Measurements from ENCODE around the gene MRTFA.

MRTFA gene

GRCh38 chr22:40441761-40442390, 194.6 kb downstream of the MRTFA start:
- no peak overlapping the region for H3K9ac ChIP-seq (ENCODE audit: low read depth, low read length)
- H3K4me3 ChIP-seq (ENCODE audit: low read length) = no peak overlapping the region
- no peaks in the 10 kb centered on the region for H3K27me3 ChIP-seq (ENCODE audit: insufficient read depth, low read length)
- no peaks in the 10 kb centered on the region for H3K36me3 ChIP-seq (ENCODE audit: insufficient read depth, low read depth, low read length)
- H3K4me1 ChIP-seq (ENCODE audit: insufficient read depth, low read length) = no peaks in the 10 kb centered on the region
- H3K9me3 ChIP-seq (ENCODE audit: insufficient read depth, low read depth, low read length) = no peaks in the 10 kb centered on the region
- H3K27ac ChIP-seq (ENCODE audit: low read length) = no peak overlapping the region

- H3K27ac ChIP-seq (ENCODE audit: low read length) = no peak overlapping the region
- H3K36me3 ChIP-seq (ENCODE audit: insufficient read depth, low read depth, low read length) = peaks cover 14% of the 10 kb centered on the region; the same call in 1 of the 2 replicates
- no peaks in the 10 kb centered on the region for H3K4me1 ChIP-seq (ENCODE audit: insufficient read depth, low read length)
- H3K9ac ChIP-seq (ENCODE audit: low read depth, low read length) = no peak overlapping the region
- no peak overlapping the region for H3K4me3 ChIP-seq (ENCODE audit: low read length)
- H3K9me3 ChIP-seq (ENCODE audit: insufficient read depth, low read depth, low read length) = no peaks in the 10 kb centered on the region
- H3K27me3 ChIP-seq (ENCODE audit: insufficient read depth, low read length) = no peaks in the 10 kb centered on the region
Measured at GRCh38 chr22:40436505-40437431, 199.8 kb downstream of the MRTFA start.

GRCh38 chr22:40434745-40435144, 201.8 kb downstream of the MRTFA start:
- no peaks in the 10 kb centered on the region for H3K9me3 ChIP-seq (ENCODE audit: insufficient read depth, low read depth, low read length)
- H3K27me3 ChIP-seq (ENCODE audit: insufficient read depth, low read length) = no peaks in the 10 kb centered on the region
- no peak overlapping the region for H3K27ac ChIP-seq (ENCODE audit: low read length)
- H3K4me1 ChIP-seq (ENCODE audit: insufficient read depth, low read length) = no peaks in the 10 kb centered on the region
- H3K36me3 ChIP-seq (ENCODE audit: insufficient read depth, low read depth, low read length) = peaks cover 24% of the 10 kb centered on the region
- no peak overlapping the region for H3K9ac ChIP-seq (ENCODE audit: low read depth, low read length)
- no peak overlapping the region for H3K4me3 ChIP-seq (ENCODE audit: low read length)

GRCh38 chr22:40434106-40434505, 202.4 kb downstream of the MRTFA start:
- Histone ChIP-seq H3K4me3 (ENCODE audit: low read length) (no peak overlapping the region), H3K27ac (ENCODE audit: low read length) (no peak overlapping the region), H3K36me3 (ENCODE audit: insufficient read depth, low read depth, low read length) (peaks cover 30% of the 10 kb centered on the region), H3K4me1 (ENCODE audit: insufficient read depth, low read length) (no peaks in the 10 kb centered on the region), H3K27me3 (ENCODE audit: insufficient read depth, low read length) (no peaks in the 10 kb centered on the region), H3K9me3 (ENCODE audit: insufficient read depth, low read depth, low read length) (no peaks in the 10 kb centered on the region), H3K9ac (ENCODE audit: low read depth, low read length) (no peak overlapping the region)

- no peaks in the 10 kb centered on the region for H3K4me1 ChIP-seq (ENCODE audit: insufficient read depth, low read length)
- H3K4me3 ChIP-seq (ENCODE audit: low read length) = no peak overlapping the region
Measured at GRCh38 chr22:40433416-40434090, 203.0 kb downstream of the MRTFA start.

GRCh38 chr22:40432625-40433024, 203.9 kb downstream of the MRTFA start:
- H3K27ac ChIP-seq (ENCODE audit: low read length) = no peak overlapping the region
- H3K36me3 ChIP-seq (ENCODE audit: insufficient read depth, low read depth, low read length) = peaks cover 44% of the 10 kb centered on the region
- H3K9me3 ChIP-seq (ENCODE audit: insufficient read depth, low read depth, low read length) = no peaks in the 10 kb centered on the region
- no peak overlapping the region for H3K4me3 ChIP-seq (ENCODE audit: low read length)
- H3K4me1 ChIP-seq (ENCODE audit: insufficient read depth, low read length) = no peaks in the 10 kb centered on the region
- no peaks in the 10 kb centered on the region for H3K27me3 ChIP-seq (ENCODE audit: insufficient read depth, low read length)
- H3K9ac ChIP-seq (ENCODE audit: low read depth, low read length) = no peak overlapping the region

More at GRCh38 chr22:40433416-40434090, 203.0 kb downstream of the MRTFA start:
- H3K27ac ChIP-seq (ENCODE audit: low read length) = no peak overlapping the region
- no peak overlapping the region for H3K9ac ChIP-seq (ENCODE audit: low read depth, low read length)
- peaks cover 36% of the 10 kb centered on the region for H3K36me3 ChIP-seq (ENCODE audit: insufficient read depth, low read depth, low read length)
- no peaks in the 10 kb centered on the region for H3K9me3 ChIP-seq (ENCODE audit: insufficient read depth, low read depth, low read length)
- no peaks in the 10 kb centered on the region for H3K27me3 ChIP-seq (ENCODE audit: insufficient read depth, low read length)

- no peak overlapping the region for H3K27ac ChIP-seq (ENCODE audit: low read length)
- peaks cover 44% of the 10 kb centered on the region for H3K36me3 ChIP-seq (ENCODE audit: insufficient read depth, low read depth, low read length)
- H3K9me3 ChIP-seq (ENCODE audit: insufficient read depth, low read depth, low read length) = no peaks in the 10 kb centered on the region
- H3K4me1 ChIP-seq (ENCODE audit: insufficient read depth, low read length) = no peaks in the 10 kb centered on the region
- no peak overlapping the region for H3K4me3 ChIP-seq (ENCODE audit: low read length)
- H3K27me3 ChIP-seq (ENCODE audit: insufficient read depth, low read length) = no peaks in the 10 kb centered on the region
- no peak overlapping the region for H3K9ac ChIP-seq (ENCODE audit: low read depth, low read length)
Measured at GRCh38 chr22:40432157-40432556, 204.4 kb downstream of the MRTFA start.

- Histone ChIP-seq H3K27ac (ENCODE audit: low read length) (no peak overlapping the region), H3K9ac (ENCODE audit: low read depth, low read length) (no peak overlapping the region), H3K27me3 (ENCODE audit: insufficient read depth, low read length) (no peaks in the 10 kb centered on the region), H3K9me3 (ENCODE audit: insufficient read depth, low read depth, low read length) (no peaks in the 10 kb centered on the region), H3K4me3 (ENCODE audit: low read length) (no peak overlapping the region), H3K4me1 (ENCODE audit: insufficient read depth, low read length) (no peaks in the 10 kb centered on the region), H3K36me3 (ENCODE audit: insufficient read depth, low read depth, low read length) (peaks cover 51% of the 10 kb centered on the region)
Measured at GRCh38 chr22:40430991-40431390, 205.5 kb downstream of the MRTFA start.

GRCh38 chr22:40429481-40429880, 207.0 kb downstream of the MRTFA start:
- no peak overlapping the region for H3K27ac ChIP-seq (ENCODE audit: low read length)
- H3K4me1 ChIP-seq (ENCODE audit: insufficient read depth, low read length) = no peaks in the 10 kb centered on the region
- H3K27me3 ChIP-seq (ENCODE audit: insufficient read depth, low read length) = no peaks in the 10 kb centered on the region
- no peak overlapping the region for H3K9ac ChIP-seq (ENCODE audit: low read depth, low read length)
- no peak overlapping the region for H3K4me3 ChIP-seq (ENCODE audit: low read length)
- H3K36me3 ChIP-seq (ENCODE audit: insufficient read depth, low read depth, low read length) = peaks cover 56% of the 10 kb centered on the region
- no peaks in the 10 kb centered on the region for H3K9me3 ChIP-seq (ENCODE audit: insufficient read depth, low read depth, low read length)

GRCh38 chr22:40428796-40429195, 207.7 kb downstream of the MRTFA start:
- H3K27me3 ChIP-seq (ENCODE audit: insufficient read depth, low read length) = no peaks in the 10 kb centered on the region
- H3K9ac ChIP-seq (ENCODE audit: low read depth, low read length) = no peak overlapping the region
- H3K4me1 ChIP-seq (ENCODE audit: insufficient read depth, low read length) = no peaks in the 10 kb centered on the region
- H3K36me3 ChIP-seq (ENCODE audit: insufficient read depth, low read depth, low read length) = peaks cover 59% of the 10 kb centered on the region
- no peaks in the 10 kb centered on the region for H3K9me3 ChIP-seq (ENCODE audit: insufficient read depth, low read depth, low read length)
- H3K27ac ChIP-seq (ENCODE audit: low read length) = no peak overlapping the region
- no peak overlapping the region for H3K4me3 ChIP-seq (ENCODE audit: low read length)

GRCh38 chr22:40426594-40427333, 209.8 kb downstream of the MRTFA start:
- Histone ChIP-seq H3K36me3 (ENCODE audit: insufficient read depth, low read depth, low read length) (peaks cover 74% of the 10 kb centered on the region), H3K4me3 (ENCODE audit: low read length) (no peak overlapping the region), H3K4me1 (ENCODE audit: insufficient read depth, low read length) (no peaks in the 10 kb centered on the region), H3K9me3 (ENCODE audit: insufficient read depth, low read depth, low read length) (no peaks in the 10 kb centered on the region), H3K27ac (ENCODE audit: low read length) (no peak overlapping the region), H3K27me3 (ENCODE audit: insufficient read depth, low read length) (no peaks in the 10 kb centered on the region), H3K9ac (ENCODE audit: low read depth, low read length) (no peak overlapping the region)

Data from iPS-20b (cell line).